ENCODE data around the gene PTPRA.

DNA sequence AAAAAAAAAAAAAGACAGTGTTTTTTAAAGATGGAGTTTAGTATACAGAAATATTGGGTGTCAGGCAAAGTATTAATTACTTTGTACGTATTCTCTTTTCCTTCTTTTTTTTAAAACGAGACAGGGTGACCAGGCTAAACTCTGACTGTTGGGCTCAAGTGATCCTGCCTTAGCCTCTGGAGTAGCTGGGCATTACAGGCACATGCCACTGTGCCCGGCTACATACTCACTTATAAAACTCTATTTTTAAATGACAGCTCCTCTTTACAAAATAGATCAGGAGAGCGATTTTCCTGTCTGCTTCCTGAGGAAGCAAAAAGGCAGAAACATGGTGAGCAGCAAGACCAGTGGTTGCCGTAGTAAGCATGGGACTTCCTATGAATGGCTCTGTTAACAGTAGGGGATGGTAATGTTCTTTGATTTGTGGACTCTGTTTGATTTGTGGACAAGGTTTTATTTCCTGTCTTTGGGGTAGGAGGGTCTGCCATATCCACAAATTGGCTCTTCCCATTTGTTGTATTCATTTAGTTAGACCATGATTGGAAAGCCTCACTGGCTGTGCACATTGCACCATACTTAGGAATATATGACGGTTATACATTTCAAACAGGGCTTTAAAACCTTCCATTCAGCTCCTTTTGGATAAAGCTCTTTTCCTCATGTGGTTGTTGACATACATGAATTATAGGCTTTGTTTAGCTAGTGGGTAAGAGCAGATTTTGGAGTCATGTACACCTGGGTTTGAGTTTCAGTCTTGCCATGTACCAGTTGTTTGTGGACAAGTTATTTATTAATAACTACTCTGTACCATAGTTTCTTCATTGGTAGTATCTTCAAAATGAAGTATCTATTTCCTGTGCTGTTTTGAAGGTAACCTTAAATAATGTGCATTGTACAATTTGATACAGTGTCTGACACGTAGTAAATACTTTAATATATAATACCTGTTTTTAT lies 45.1 kb downstream of the PTPRA start:
- TF ChIP-seq IKZF1 (IDR thresholded peaks at IDR 0.05) (no peak), TAF15 (IDR thresholded peaks at IDR 0.05; ENCODE audit: low read depth, low read length, poor library complexity, severe bottlenecking) (no peak), KLF9 (CRISPR knock-in tag; IDR thresholded peaks at IDR 0.05; ENCODE audit: low read depth) (no peak), ZNF335 (CRISPR knock-in tag; IDR thresholded peaks at IDR 0.05) (no peak)
- TF ChIP-seq, protein P1, sequence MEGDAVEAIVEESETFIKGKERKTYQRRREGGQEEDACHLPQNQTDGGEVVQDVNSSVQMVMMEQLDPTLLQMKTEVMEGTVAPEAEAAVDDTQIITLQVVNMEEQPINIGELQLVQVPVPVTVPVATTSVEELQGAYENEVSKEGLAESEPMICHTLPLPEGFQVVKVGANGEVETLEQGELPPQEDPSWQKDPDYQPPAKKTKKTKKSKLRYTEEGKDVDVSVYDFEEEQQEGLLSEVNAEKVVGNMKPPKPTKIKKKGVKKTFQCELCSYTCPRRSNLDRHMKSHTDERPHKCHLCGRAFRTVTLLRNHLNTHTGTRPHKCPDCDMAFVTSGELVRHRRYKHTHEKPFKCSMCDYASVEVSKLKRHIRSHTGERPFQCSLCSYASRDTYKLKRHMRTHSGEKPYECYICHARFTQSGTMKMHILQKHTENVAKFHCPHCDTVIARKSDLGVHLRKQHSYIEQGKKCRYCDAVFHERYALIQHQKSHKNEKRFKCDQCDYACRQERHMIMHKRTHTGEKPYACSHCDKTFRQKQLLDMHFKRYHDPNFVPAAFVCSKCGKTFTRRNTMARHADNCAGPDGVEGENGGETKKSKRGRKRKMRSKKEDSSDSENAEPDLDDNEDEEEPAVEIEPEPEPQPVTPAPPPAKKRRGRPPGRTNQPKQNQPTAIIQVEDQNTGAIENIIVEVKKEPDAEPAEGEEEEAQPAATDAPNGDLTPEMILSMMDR (CRISPR knock-in tag; IDR thresholded peaks at IDR 0.05), result no peak
